CD14-positive monocyte (primary cell): ENCODE data around the gene FNIP2. TPM values are rescaled to one million over a fixed set of nuclear protein-coding genes. Genes with fewer than 3 reads are reported as not detected.
"Not testable (repeated sequence)": the region's sequence is repeated elsewhere in the genome, so short reads cannot be mapped to it uniquely, and the experiment has no call there.

Source experiments
- DNase-seq, 3 donors: peaks; one replicate each; pipeline ENCODE4 v3.0.0-alpha.2; 2011 to 2022
- H2AFZ ChIP-seq: 2 replicates; pipeline ENCODE4 v1.6.0; 2012; ENCODE audit warnings: mild to moderate bottlenecking, low read depth, low read length, inconsistent platforms; ENCODE audit not compliant: insufficient read depth, poor library complexity, severe bottlenecking
- H3K27ac ChIP-seq, 2 donors: 1 replicate in 1 of 2; 2 replicates in 1 of 2; pipeline ENCODE4 v1.5.1; 2012 to 2013; ENCODE audit warnings: low read length in 2 of 2, control low read depth in 1 of 2, inconsistent platforms in 1 of 2, low read depth in 1 of 2, mild to moderate bottlenecking in 1 of 2
- H3K27me3 ChIP-seq, 2 donors: one replicate each; pipeline versions ENCODE4 v1.6.0 to v1.6.1; 2011 to 2013; ENCODE audit warnings: low read length in 2 of 2; ENCODE audit not compliant: control insufficient read depth in 2 of 2, insufficient read depth in 2 of 2
- H3K36me3 ChIP-seq, 2 donors: replicated peaks in 1 of 2; 1 replicate in 1 of 2; 2 replicates in 1 of 2; pipeline versions ENCODE4 v1.5.1 to v1.6.1; 2012 to 2013; ENCODE audit warnings: low read length in 2 of 2, control low read depth in 1 of 2, inconsistent platforms in 1 of 2, mild to moderate bottlenecking in 1 of 2; ENCODE audit not compliant: insufficient read depth in 2 of 2, control insufficient read depth in 1 of 2
- H3K4me1 ChIP-seq, 2 donors: 1 replicate in 1 of 2; 2 replicates in 1 of 2; pipeline versions ENCODE4 v1.5.1 to v1.6.1; 2012 to 2013; ENCODE audit warnings: low read length in 2 of 2, control low read depth in 1 of 2, inconsistent platforms in 1 of 2, mild to moderate bottlenecking in 1 of 2, moderate library complexity in 1 of 2; ENCODE audit not compliant: insufficient read depth in 2 of 2, control insufficient read depth in 1 of 2
- H3K4me2 ChIP-seq: replicated peaks from 2 replicates; pipeline ENCODE3; 2012; ENCODE audit warnings: low read length, moderate library complexity, mild to moderate bottlenecking; ENCODE audit not compliant: poor library complexity, severe bottlenecking; ENCODE audit errors: extremely low read depth
- H3K4me3 ChIP-seq, 3 experiments: fragments of 200-600 bp in 1 of 3; sonication (generic) in 1 of 3; replicated peaks in 1 of 3; 1 replicate in 2 of 3; 2 replicates in 1 of 3; pipeline ENCODE4 v1.5.1; 2011 to 2013; ENCODE audit warnings: low read length in 3 of 3, mild to moderate bottlenecking in 3 of 3, control low read depth in 2 of 3, low read depth in 2 of 3, inconsistent platforms in 1 of 3, moderate library complexity in 1 of 3
- H3K79me2 ChIP-seq: 2 replicates; pipeline ENCODE4 v1.6.0; 2012; ENCODE audit warnings: mild to moderate bottlenecking, control low read depth, inconsistent platforms, low read length, moderate library complexity; ENCODE audit not compliant: insufficient read depth
- H3K9ac ChIP-seq: 2 replicates; pipeline ENCODE4 v1.6.0; 2017; ENCODE audit warnings: low read length, mild to moderate bottlenecking; ENCODE audit not compliant: insufficient read depth, poor library complexity, severe bottlenecking
- H3K9me3 ChIP-seq, 2 donors: replicated peaks in 1 of 2; 1 replicate in 1 of 2; 2 replicates in 1 of 2; pipeline versions ENCODE4 v1.5.1 to v1.6.1; 2012 to 2013; ENCODE audit warnings: low read length in 2 of 2, control low read depth in 1 of 2; ENCODE audit not compliant: control insufficient read depth in 1 of 2, insufficient read depth in 1 of 2
- H4K20me1 ChIP-seq: 2 replicates; pipeline ENCODE4 v1.6.0; 2012; ENCODE audit warnings: mild to moderate bottlenecking, low read length, control low read depth, moderate library complexity; ENCODE audit not compliant: insufficient read depth
- H3K27ac Mint-ChIP-seq, 7 donors: one replicate each; pipeline ENCODE4 v1.8.0; 2020; ENCODE audit warnings: mild to moderate bottlenecking in 7 of 7, mixed read lengths in 7 of 7, moderate library complexity in 6 of 7, inconsistent platforms in 2 of 7
- H3K27me3 Mint-ChIP-seq, 3 donors: one replicate each; pipeline ENCODE4 v1.8.0; 2021 to 2022; ENCODE audit warnings: low read depth in 3 of 3, mild to moderate bottlenecking in 3 of 3, mixed read lengths in 3 of 3, moderate library complexity in 3 of 3, inconsistent platforms in 1 of 3
- H3K36me3 Mint-ChIP-seq, 2 donors: one replicate each; pipeline ENCODE4 v1.8.0; 2020; ENCODE audit warnings: mixed read lengths in 2 of 2, inconsistent platforms in 1 of 2, mild to moderate bottlenecking in 1 of 2
- H3K4me1 Mint-ChIP-seq: one replicate; pipeline ENCODE4 v1.8.0; 2020; ENCODE audit warnings: mild to moderate bottlenecking, mixed read lengths
- H3K4me3 Mint-ChIP-seq, 2 donors: one replicate each; pipeline ENCODE4 v1.8.0; 2020; ENCODE audit warnings: mild to moderate bottlenecking in 2 of 2, mixed read lengths in 2 of 2, moderate library complexity in 1 of 2
- H3K9me3 Mint-ChIP-seq, 7 donors: one replicate each; pipeline ENCODE4 v1.8.0; 2020 to 2022; ENCODE audit warnings: mixed read lengths in 7 of 7, mild to moderate bottlenecking in 6 of 7, moderate library complexity in 6 of 7, inconsistent platforms in 2 of 7
- WGBS: methylation state at CpG from one replicate; pipeline ENCODE4 v1.1.5; 2013; ENCODE audit warnings: missing lambda C conversion rate; ENCODE audit not compliant: insufficient coverage; 5-methylcytosine and 5-hydroxymethylcytosine counted together
- intact Hi-C, 2 donors: fragments of 100-400 bp; cut with micrococcal nuclease; formaldehyde crosslinking; loops; one replicate each; pipeline versions ENCODE4 v1.15.0 to v1.15.1; 2023
- polyA plus RNA-seq, 3 donors: library from polyadenylated mRNA; depleted of rRNA in 1 of 3; unstranded in 2 of 3; stranded (reverse) in 1 of 3; fragments of 300-500 nt in 2 of 3; fragments of >200 nt in 1 of 3; fragmentation: Illumina TruSeq in 2 of 3; gene quantifications; 1 replicate in 2 of 3; 2 replicates in 1 of 3; pipeline ENCODE4 v1.2.3, GENCODE V29; 2012 to 2021
- TF ChIP-seq, protein P1 (sequence below): fragments of 200-600 bp; IDR thresholded peaks from one replicate; pipeline ENCODE4 v1.8.0; 2022; ENCODE audit warnings: antibody characterized with exemption, mild to moderate bottlenecking

FNIP2 gene
- polyA plus RNA-seq, 3 donors, result 3.5 to 7.7 (median 5.7) TPM

- H4K20me1 ChIP-seq, H3K9me3 Mint-ChIP-seq, H2AFZ ChIP-seq, H3K27me3 ChIP-seq, H3K27ac Mint-ChIP-seq, H3K4me2 ChIP-seq, H3K4me3 Mint-ChIP-seq, H3K27ac ChIP-seq, H3K4me3 ChIP-seq, DNase-seq, H3K27me3 Mint-ChIP-seq, intact Hi-C loops, H3K4me1 ChIP-seq, H3K9me3 ChIP-seq, H3K79me2 ChIP-seq, H3K9ac ChIP-seq, H3K4me1 Mint-ChIP-seq: not testable (repeated sequence)
- peaks cover 76 to 90% of the 10 kb centered on the region in 2 donors for H3K36me3 Mint-ChIP-seq
- peaks cover 24 to 65% of the 10 kb centered on the region in 2 donors for H3K36me3 ChIP-seq
- WGBS, result 92% methylated on average over 2 of the region's 2 CpGs
Measured at GRCh38 chr4:158900408-158900807, 131.6 kb downstream of the FNIP2 start.

DNA sequence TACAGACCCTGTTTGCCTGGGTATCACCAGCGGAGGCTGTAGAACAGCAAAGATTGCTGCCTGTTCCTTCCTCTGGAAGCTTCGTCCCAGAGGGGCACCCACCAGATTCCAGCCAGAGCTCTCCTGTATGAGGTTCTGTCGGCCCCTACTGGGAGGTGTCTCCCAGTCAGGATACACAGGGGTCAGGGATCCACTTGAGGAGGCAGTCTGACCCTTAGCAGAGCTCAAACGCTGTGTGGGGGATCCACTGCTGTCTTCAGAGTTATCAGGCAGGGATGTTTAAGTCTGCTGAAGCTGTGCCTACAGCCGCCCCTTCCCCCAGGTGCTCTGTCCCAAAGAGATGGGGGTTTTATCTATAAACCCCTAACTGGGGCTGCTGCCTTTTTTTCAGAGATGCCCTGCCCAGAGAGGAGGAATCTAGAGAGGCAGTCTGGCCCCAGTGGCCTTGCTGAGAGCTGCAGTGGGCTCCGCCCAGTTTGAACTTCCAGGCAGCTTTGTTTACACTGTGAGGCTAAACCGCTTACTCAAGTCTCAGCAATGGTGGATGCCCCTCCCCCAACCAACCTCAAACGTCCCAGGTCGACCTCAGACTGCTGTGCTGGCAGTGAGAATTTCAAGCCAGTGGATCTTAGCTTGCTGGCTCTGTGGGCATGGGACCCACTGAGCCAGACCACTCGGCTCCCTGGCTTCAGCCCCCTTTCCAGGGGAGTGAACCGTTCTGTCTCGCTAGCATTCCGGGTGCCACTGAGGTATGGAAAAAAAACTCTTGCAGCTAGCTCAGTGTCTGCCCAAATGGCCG is 133.7 kb downstream of the FNIP2 start:
- peak overlapping the region in 1 of 7 donors; percentile 76 for H3K27ac Mint-ChIP-seq
- H3K4me2 ChIP-seq, H3K9me3 ChIP-seq, intact Hi-C loops, H3K27me3 ChIP-seq, H3K27me3 Mint-ChIP-seq, H3K4me1 Mint-ChIP-seq, H3K9me3 Mint-ChIP-seq, H3K79me2 ChIP-seq, H3K4me1 ChIP-seq, DNase-seq, H3K4me3 Mint-ChIP-seq, H3K27ac ChIP-seq, H2AFZ ChIP-seq, H3K4me3 ChIP-seq, H4K20me1 ChIP-seq, H3K9ac ChIP-seq: not testable (repeated sequence)
- 92% methylated on average over 11 of the region's 14 CpGs for WGBS
- H3K36me3 ChIP-seq, result peaks cover 16 to 66% of the 10 kb centered on the region in 2 donors
- H3K36me3 Mint-ChIP-seq, result peaks cover 70 to 77% of the 10 kb centered on the region in 2 donors

DNA sequence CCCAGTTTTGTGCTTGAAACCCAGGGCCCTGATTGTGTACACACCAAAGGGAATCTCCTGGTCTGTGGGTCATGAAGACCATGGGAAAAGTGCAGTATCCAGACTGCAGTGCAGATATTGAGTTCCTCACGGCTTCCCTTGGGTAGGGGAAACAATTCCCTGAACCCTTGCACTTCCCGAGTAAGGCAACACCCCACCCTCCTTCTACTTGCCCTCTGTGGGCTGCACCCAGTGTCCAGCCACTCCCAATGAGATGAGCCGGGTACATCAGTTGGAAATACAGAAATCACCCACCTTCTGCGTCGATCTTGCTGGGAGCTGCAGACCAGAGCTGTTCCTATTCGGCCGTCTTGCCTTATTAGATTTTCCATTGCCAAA is 134.2 kb downstream of the FNIP2 start:
- intact Hi-C loops, result no loop called here
- Histone ChIP-seq H3K9ac (no peak overlapping the region), H3K36me3 (peaks cover 16 to 66% of the 10 kb centered on the region in 2 donors), H3K27me3 (no peaks in the 10 kb centered on the region), H4K20me1 (no peaks in the 10 kb centered on the region), H3K9me3 (no peaks in the 10 kb centered on the region), H3K4me1 (no peaks in the 10 kb centered on the region), H3K4me2 (no peak overlapping the region), H3K79me2 (no peaks in the 10 kb centered on the region), H2AFZ (no peak overlapping the region), H3K27ac (no peak overlapping the region), H3K4me3 (no peak overlapping the region)
- H3K27me3 Mint-ChIP-seq, result peaks cover 0 to 1% (median 0%) of the 10 kb centered on the region in 3 donors
- TF ChIP-seq, protein P1, sequence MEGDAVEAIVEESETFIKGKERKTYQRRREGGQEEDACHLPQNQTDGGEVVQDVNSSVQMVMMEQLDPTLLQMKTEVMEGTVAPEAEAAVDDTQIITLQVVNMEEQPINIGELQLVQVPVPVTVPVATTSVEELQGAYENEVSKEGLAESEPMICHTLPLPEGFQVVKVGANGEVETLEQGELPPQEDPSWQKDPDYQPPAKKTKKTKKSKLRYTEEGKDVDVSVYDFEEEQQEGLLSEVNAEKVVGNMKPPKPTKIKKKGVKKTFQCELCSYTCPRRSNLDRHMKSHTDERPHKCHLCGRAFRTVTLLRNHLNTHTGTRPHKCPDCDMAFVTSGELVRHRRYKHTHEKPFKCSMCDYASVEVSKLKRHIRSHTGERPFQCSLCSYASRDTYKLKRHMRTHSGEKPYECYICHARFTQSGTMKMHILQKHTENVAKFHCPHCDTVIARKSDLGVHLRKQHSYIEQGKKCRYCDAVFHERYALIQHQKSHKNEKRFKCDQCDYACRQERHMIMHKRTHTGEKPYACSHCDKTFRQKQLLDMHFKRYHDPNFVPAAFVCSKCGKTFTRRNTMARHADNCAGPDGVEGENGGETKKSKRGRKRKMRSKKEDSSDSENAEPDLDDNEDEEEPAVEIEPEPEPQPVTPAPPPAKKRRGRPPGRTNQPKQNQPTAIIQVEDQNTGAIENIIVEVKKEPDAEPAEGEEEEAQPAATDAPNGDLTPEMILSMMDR, result no peak
- 100% methylated on average over 7 of the region's 7 CpGs for WGBS
- H3K9me3 Mint-ChIP-seq, result peaks cover 0 to 3% (median 0%) of the 10 kb centered on the region in 7 donors
- DNase-seq, result no peak
- peaks cover 2% of the 10 kb centered on the region for H3K4me1 Mint-ChIP-seq
- H3K27ac Mint-ChIP-seq, result peak overlapping the region in 3 of 7 donors; percentile 20 to 76 (median 46)
- H3K4me3 Mint-ChIP-seq, result no peak overlapping the region
- H3K36me3 Mint-ChIP-seq, result peaks cover 68 to 74% of the 10 kb centered on the region in 2 donors
